ENCODE data around the gene SIPA1L3.

Gene SIPA1L3

DNA sequence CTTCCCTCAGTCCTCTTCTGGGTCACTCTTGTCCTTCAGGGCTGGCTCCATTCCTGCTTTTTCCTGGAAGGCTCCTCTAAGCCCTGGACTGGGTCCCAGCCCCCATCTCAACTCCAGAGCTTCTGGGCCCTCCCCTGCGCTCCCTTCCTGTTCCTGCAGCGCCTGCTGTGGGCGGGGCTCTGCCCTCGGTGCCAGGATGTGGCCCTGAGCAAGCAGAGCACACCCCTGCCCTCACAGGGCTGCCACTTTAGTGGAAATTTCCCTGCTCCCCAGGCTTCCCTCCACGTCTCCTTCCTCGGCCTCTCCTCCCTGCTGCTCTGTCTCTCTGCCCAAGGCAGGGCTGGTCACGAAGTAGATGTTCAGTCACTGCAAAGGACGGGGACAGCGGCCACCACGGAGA is 288.2 kb downstream of the SIPA1L3 start:
- DNase-seq (ENCODE audit: low read depth) = no peak

DNA sequence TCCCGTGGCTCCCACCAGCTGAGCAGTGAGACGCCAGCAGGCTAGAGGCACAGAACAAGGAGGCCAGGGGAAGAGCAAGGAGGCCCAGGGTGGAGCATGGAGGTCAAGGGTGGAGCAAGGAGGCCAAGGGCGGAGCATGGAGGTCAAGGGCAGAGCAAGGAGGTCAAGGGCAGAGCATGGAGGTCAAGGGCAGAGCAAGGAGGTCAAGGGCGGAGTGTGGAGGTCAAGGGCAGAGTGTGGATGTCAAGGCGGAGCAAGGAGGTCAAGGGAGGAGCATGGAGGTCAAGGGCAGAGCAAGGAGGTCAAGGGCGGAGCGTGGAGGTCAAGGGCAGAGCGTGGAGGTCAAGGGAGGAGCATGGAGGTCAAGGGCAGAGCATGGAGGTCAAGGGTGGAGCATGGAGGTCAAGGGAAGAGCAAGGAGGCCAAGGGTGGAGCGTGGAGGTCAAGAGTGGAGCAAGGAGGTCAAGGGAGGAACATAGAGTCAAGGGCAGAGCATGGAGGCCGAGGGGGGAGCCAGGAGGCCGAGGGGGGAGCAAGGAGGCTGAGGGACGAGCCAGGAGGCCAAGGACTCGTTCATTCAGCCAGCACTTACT is 289.3 kb downstream of the SIPA1L3 start:
- DNase-seq (ENCODE audit: low read depth) = no peak

DNA sequence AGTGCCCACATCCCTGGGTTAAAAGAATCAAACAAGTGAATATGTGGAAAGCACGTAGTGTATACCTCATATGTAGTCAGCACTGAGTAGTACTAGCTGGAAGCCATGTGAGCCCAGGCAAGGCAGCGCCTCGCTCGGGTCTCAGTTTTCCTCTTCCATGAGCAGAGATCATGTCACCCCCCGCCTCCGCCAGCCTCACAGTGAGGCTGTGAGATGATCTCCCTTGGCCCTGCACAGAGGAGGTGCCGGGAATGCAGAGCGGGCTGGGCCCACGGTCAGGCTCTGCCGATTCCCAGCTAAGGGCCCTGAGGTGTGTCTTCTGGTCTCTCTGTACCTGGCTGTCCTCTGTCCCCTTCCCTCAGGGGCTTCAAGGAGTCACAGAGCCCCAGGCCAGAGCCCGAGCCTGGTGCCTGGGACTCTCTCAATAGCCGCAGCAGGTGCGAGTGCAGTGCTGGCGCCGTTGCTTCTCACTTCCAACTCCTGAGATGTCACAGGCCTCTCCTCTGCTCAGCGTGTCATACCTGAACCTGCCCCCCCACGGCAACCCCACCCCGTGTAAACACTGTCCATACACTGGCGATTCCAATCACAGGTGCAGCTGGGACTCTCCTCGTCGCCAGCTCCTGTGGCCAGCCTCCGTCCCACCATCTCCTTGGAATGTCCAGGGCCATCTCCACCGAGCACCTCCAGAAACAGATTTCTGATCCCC is 290.1 kb downstream of the SIPA1L3 start:
- DNase-seq (ENCODE audit: low read depth) = no peak

DNA sequence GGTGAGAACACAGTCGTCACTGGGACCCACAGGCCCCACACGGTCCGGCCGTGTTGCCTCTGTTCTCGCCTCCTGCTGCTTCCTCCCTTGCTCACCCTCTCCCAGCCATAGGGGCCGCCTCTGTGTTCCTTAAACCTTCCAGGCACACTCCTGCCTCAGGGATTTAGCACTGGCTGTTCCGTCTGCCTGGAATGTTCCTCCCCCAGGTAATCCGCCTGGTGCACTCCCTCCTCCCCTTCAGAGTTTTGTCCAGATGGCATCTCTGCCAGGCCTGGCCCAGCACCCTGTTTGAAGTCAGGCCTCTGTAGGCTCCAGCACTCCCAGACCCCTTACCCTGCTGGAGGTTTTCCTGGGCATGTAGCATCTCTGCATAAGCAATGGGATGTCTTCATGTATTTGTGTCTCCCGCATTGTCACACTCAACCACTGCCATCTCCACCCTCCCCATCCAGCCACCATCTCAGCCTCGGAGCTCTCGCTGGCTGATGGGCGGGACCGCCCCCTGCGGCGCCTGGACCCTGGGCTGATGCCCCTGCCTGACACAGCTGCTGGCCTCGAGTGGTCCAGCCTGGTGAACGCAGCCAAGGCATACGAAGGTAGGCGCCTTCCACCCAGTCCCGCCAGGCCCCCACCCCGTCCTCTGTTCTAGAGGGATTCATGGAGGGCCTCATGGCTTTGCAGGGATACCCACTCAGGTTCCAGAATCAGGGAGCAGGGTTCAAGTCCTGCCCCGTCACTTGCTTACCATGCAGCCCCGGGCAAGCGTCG is 291.1 kb downstream of the SIPA1L3 start:
- DNase-seq (ENCODE audit: low read depth) = no peak

DNA sequence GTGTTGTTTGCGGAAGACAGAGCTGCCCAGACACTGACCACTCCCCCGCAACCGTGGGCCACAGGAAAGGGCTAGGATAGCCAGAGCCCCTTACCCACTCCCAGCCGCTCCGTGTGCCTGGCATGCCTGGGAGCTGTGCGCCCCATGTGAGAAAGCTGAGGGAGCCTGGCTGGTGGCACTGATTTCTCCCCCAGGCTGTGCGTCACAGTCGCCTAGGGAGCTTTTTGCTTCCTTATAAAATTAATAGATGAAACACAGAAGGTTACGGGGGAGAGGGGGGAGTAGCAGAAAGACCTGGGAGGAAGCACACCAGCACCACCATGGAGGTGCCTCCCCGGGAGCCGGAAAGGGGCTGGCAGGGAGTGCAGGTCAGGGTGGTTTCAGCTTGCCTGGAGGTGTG is 292.3 kb downstream of the SIPA1L3 start:
- DNase-seq (ENCODE audit: low read depth) = no peak

DNA sequence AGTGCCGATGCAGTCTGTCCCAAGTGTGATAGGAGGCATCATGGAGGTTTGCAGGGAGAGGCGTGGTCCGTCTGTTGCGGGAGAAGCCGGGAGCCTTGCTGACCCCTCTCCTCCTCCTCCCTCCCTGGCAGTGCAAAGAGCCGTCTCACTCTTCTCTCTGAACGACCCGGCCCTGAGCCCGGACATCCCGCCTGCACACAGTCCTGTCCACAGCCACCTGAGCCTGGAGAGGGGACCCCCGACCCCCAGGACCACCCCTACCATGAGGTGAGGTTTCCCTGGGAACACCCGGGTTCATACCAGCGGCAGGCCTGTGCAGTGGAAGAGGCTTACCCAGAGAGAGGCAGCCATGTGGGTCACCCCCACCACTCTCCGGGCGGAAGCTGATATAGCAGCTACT is 294.7 kb downstream of the SIPA1L3 start:
- no peak for DNase-seq (ENCODE audit: low read depth)

DNA sequence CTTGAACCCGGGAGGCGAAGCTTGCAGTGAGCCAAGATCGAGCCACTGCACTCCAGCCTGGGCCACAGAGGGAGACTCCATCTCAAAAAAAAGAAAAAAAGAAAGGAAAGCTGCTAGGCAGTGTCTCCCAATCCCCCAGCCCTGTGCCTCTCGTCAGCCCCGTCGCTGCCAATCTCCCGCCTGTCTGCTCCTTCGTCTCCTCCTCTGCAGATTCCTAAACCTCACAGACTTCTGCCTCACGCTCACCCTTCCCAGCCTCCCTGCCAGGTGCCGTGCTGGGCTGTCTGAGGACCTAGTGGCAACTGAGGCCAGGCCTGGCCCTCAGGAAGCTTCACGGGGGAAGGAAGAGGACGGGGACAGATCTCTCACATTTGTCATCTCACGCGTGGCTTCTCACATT is 295.5 kb downstream of the SIPA1L3 start:
- DNase-seq (ENCODE audit: low read depth) = no peak

DNA sequence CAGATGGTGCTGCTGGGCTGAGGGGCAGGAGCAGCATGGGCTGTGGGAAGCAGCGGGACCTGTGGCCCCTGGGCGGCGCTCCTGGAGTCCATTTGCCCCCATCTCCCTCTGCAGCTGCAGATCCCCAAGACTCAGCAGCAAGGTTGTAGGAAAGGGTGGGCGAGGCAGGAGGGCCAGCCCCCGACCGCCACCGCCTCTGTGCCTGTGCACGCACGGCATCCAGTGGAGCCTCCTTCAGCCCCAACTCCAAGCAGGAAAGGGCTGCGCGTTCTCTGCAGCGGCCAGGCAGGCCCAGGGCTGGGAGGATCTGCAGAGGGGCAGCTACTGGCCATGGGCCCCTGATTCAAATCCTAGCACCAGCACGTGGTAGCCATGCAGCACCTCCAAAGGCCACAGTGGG is 296.2 kb downstream of the SIPA1L3 start:
- no peak for DNase-seq (ENCODE audit: low read depth)

DNA sequence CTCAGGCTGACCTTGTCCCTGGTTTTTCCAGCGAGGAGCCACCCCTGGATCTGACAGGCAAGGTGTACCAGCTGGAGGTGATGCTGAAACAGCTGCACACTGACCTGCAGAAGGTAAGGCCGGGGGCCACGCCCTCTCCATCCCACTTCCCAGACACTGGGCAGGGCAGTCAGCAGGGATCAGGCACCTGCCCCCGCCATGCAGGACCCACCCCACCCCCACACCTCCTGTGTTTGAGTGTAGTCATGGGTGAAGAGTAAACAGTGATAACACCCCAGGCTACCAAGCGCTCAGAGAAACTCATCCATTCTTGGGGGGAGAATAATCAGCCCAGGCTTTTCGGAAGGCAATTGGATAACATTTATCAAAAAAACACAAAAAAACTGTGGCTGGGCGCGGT is 297.1 kb downstream of the SIPA1L3 start:
- no peak for DNase-seq (ENCODE audit: low read depth)

DNA sequence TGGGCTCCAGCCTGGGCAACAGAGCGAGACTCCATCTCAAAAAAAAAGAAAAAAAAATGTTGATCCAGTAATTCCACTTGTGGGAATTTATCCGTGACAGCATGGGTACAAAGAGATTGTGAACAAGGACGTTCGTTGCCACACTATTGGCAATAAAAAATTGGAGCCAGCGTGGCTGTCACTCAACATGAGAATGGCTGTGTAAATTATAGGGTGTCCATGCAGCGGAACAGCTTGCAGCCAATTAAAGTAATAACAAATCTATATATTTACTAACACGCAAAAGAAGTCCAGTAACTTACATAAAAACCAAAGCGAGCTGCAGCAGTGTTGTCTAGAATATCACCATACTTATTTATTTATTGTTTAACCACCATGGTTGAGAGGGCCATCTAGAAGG is 297.7 kb downstream of the SIPA1L3 start:
- no peak for DNase-seq (ENCODE audit: low read depth)

DNA sequence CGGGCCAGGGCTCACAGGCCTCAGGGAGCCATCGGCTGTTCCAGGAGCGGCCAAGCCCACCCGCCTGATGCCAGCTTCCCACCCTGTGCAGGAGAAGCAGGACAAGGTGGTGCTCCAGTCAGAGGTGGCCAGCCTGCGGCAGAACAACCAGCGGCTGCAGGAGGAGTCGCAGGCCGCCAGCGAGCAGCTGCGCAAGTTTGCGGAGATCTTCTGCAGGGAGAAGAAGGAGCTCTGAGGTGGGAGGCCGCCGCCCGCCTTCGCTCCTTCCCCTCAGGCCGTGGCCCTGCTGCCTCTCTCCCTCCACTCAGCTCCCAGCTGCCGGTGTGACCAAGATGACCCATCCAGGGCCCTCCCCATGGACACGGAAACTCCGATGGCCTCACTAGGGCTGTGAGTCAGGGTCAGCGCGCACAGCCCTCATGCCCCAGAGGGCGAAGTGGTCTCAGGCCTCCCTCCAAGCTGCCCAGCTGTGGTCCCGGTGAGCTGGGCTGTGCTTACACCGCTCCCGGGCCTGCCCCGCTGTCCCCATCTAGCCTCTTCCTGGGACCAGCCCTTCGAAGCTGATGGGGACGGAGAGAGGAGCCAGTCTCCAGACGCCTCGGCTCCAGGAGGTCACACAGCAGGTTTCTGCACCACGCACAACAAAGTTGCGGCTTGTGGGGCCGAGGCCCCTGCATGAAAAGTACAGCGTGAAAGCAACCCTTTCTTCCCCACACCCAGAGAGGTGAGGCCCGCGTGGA is 299.2 kb downstream of the SIPA1L3 start:
- no peak for DNase-seq (ENCODE audit: low read depth)

DNA sequence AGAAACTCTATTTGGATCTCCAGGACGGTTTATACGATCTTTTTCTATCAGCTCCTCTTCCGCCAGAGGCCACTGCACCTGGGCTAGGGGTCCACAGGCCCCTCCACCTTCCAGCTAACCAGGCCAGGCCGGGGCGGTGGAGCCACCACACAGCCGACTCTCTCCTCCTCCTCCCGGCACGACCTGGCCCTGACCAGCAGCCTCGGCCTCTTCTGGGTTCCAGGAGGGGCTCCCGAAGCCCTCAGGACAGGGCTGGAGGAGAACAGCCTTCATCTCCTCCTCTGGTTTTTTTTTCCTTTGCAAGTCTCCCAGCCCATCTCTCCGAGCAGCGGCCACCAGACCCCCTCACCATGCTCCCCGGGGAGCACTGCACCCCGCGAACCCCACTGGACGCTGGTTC is 299.9 kb downstream of the SIPA1L3 start:
- DNase-seq (ENCODE audit: low read depth) = no peak

DNA sequence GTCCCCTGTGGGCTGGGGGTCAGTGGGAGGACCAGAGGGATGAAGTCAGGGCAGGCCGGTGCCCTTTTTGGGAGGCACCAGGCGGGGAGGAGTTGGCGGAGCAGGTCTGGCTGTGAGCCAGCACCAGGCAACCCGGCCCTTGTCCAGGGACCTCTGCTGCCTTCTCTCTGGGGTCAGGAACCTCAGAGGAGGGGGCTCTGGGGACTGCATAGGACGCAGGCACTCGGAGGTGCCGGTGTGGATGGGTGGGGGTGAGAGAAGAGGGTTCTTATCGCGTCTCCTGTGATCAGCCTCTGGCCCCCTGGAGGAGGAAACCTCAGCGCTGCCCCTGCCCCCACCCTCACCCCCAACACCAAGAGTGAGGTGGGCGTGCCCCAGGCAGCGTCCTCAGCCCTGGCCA is 300.5 kb downstream of the SIPA1L3 start:
- DNase-seq (ENCODE audit: low read depth) = no peak

DNA sequence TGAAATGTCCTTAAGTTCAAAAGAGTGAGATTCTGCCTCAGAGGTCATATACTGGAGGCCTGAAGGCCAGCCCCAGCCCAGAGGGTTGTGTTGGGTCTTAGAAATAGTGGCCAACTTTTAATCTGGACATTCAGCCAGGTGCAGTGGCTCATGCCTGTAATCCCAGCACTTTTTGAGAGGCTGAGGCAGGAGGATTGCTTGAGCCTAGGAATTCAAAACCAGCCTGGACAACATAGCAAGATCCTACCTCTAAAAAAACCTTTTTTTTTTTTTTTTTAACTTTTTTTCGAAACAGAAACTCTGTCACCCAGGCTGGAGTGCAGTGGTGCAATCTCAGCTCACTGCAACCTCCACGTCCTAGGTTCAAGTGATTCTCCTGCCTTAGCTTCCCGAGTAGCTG is 301.6 kb downstream of the SIPA1L3 start:
- no peak for DNase-seq (ENCODE audit: low read depth)

DNA sequence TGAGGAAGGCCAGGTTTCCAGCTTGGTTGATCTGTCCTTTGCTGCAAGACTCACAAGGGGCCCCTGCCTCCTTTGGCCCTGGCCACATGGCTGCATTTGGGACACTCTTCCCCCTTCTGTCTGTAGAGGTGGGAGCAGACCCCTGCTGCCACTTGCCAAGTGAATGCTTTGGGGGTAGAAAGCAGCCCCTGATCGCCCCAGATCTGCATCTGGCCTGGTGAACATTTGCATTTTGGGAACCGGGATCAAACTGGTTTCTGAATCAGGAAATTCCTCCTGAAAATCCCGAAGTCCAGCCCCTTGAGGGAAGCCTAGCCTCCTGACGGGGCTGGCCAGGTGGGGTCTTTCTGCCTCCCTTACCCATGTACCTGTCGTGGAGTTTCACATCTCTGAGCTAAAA is 302.1 kb downstream of the SIPA1L3 start:
- no peak for DNase-seq (ENCODE audit: low read depth)

DNA sequence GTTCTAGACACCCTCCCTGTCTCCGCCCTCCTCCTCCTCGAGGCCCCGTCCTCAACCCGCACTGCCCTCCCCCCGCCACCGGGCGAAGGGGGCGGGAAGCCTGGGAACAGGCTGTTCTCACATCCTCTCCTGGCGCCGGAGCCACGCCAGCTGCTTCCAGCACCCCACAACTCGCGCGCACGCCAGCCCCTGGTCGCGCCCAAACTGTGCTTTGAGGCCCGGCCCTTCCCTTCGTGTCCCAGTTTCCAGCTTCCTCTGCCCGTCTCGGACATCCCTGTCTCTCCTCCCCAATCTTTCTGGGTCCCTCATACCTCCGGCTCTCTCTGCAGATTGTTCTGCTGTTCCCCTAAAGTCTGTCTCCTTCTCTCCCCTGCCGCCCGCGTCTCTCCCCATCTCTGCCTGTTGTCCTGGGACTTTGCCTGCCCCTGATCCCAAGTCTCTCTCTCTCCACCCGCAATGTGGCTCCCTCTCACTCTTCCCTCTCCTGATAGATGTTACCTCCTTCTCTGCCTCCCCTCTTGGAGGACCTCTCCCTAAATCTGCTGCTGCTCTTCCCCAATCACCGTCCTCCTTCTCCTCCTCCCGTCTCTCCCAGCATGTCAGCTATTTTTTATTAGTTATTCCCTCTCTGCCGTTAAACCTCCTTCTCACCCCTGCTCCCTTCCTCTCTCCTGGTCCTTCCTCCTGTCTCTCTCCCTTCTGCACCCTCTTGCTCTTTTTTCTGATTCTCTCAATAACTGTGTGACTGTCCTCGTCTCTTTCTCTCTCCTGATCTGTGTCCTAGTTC is 302.9 kb downstream of the SIPA1L3 start:
- no peak for DNase-seq (ENCODE audit: low read depth)

DNA sequence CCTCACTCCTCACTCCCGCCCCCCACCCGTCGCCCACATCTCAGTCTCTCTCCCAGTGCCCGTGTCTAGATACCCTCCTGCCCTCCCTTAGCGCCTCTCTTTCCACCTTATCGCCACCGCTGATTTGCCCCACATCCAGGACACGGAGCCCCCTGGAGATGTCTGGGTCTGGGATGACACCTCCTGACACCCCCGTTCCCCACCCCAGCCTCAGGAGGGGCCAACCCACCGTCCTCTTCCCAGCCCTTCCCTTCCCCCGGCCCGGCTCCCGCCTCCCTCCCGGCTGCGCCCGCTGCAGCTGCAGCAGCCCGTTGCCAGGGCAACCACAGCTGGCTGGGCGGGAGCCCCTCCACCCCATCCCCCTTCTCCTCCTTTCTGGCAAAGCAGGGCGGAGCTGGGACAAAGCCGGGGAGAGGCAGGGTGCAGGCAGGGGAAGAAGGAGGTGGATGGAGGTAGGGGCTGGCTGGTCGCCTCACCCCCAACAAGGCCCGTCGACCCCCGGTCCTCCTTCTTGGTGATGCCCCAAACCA is 303.5 kb downstream of the SIPA1L3 start:
- no peak for DNase-seq (ENCODE audit: low read depth)

DNA sequence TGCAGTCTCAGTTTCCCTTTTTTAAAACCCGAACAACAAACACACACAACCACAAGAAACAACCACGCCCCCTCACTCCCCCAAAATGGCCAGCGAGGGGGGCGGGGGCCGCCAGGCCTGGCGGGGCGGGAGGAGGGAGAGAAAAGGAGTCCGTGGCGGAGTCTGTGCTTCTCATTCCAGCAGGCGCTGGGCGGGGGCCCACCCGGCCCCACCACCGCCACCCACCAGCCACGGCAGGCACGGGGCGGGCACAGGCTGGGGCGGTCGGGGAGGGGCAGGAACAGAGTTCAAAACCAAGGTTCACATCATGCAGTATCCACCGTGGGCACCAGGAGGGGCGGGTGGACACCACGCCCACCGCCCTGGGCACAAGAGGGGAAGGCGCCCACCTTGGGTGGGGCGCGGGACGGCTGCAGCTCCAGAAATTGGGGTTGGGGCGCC is 304.2 kb downstream of the SIPA1L3 start:
- no peak for DNase-seq (ENCODE audit: low read depth)

DNA sequence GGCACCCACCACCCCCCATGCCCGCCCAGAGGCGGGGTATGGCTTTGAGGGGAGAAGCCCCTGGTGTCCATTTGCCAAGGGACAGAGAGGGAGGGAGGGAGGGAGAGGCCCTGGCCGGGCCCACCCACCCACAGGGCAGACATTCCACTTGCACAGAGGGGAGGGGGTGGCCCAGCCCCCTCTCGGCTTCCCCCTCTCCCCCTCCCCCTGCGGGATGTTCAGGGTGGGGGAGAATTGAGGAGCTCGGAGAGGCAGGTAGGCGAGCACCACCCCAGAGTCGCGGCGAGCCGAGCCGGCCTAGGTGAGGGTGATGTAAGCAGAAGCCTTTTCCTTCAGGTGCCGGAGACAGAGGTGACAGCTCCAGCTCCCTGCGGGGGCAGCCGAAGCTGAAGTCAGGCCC is 304.8 kb downstream of the SIPA1L3 start:
- no peak for DNase-seq (ENCODE audit: low read depth)

DNA sequence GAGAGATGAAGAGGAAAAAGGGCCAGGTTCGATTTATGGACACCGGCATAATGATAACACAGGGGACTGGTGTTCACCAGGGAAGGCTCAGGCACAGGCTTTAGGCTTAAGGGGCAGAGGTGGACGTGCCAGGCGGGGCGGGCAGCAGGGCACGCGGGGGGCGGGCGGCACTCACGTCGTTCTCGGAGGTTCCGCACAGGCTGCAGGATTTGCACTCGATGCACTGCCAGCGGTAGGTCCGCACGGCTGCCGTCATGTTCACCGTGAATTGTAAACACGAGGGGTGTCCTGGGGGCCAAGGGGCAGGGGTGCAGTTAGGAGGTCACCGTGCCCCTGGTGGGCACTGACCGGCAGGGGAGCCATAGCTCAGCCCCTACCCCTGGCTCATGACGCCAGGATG is 306.5 kb downstream of the SIPA1L3 start:
- DNase-seq (ENCODE audit: low read depth) = no peak

DNA sequence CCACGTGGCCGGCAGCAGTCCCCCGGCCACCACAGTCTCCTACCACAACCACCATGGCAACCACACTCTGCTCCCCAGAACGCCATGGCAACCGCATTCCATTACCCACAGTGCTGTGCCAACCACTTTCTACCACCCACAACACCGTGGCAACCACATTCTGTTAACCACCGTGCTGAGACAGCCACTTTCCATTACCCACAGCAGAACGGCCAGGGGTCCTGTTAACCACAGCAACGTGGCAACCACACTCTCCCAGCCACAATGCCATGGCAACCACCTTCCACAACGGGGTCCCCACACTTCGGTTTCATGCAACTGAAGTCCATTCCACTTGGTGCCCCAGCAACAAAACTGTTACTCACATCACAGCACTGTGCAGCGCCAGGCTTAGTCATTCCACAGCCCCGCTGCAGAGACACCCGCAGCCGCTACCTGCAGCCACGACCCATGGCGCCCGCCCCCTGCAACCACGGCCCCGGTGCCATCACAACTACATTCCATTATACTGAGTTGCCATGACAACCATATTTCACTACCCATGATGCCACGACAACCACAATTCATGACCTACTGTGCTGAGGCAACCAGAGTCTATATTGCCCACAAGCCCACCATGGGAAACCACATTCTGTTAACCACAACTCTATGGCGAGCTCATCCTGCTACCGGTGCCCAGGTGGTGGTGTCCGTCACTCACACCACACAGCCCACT is 307.1 kb downstream of the SIPA1L3 start:
- peak; percentile 24 for DNase-seq (ENCODE audit: low read depth)
